SK-N-SH treated with all-trans-retinoic acid at 6 μM for 48 hours (cell line): ENCODE results near the gene LOC128125822.

ENCODE experiments used
- ARNTL ChIP-seq: fragments of 450-650 bp; formaldehyde crosslinking; IDR thresholded peaks from 2 replicates; pipeline ENCODE4 v1.5.0; 2020; ENCODE audit warnings: low read depth, mild to moderate bottlenecking, moderate library complexity, borderline replicate concordance
- CREB5 ChIP-seq: fragments of 250-450 bp; sonication (Bioruptor Pico); IDR thresholded peaks from 2 replicates; pipeline ENCODE4 v1.5.1; 2020; ENCODE audit warnings: low read depth, mild to moderate bottlenecking, moderate library complexity
- ESRRG ChIP-seq: fragments of 250-450 bp; sonication (Bioruptor Pico); IDR thresholded peaks from 2 replicates; pipeline ENCODE4 v1.6.1; 2021; ENCODE audit warnings: mild to moderate bottlenecking
- PATZ1 ChIP-seq: fragments of 250-450 bp; sonication (Bioruptor Pico); IDR thresholded peaks from 2 replicates; pipeline ENCODE4 v1.8.0; 2020; ENCODE audit warnings: mild to moderate bottlenecking, moderate library complexity, borderline replicate concordance
- POU6F1 ChIP-seq: fragments of 250-450 bp; sonication (Bioruptor Pico); IDR thresholded peaks from 2 replicates; pipeline ENCODE4 v1.8.0; 2021; ENCODE audit warnings: low read depth, mild to moderate bottlenecking, moderate library complexity, borderline replicate concordance
- PPARA ChIP-seq: fragments of 250-450 bp; sonication (Bioruptor Pico); IDR thresholded peaks from 2 replicates; pipeline ENCODE4 v1.5.0; 2020; ENCODE audit warnings: mild to moderate bottlenecking, borderline replicate concordance
- RARB ChIP-seq: fragments of 250-450 bp; sonication (Bioruptor Pico); IDR thresholded peaks from 2 replicates; pipeline ENCODE4 v1.8.0; 2021; ENCODE audit warnings: mild to moderate bottlenecking, moderate library complexity
- ZC3H10 ChIP-seq: fragments of 250-450 bp; sonication (Bioruptor Pico); IDR thresholded peaks from 2 replicates; pipeline ENCODE4 v1.5.1; 2021; ENCODE audit warnings: mild to moderate bottlenecking, moderate library complexity
- ZFP3 ChIP-seq: fragments of 250-450 bp; sonication (Bioruptor Pico); IDR thresholded peaks from 2 replicates; pipeline ENCODE4 v1.5.0; 2020; ENCODE audit warnings: mild to moderate bottlenecking, moderate library complexity
- ZFP30 ChIP-seq: fragments of 450-650 bp; formaldehyde crosslinking; IDR thresholded peaks from 2 replicates; pipeline ENCODE4 v1.5.0; 2022; ENCODE audit warnings: mild to moderate bottlenecking, moderate library complexity
- ZNF565 ChIP-seq: fragments of 450-650 bp; formaldehyde crosslinking; conservative IDR thresholded peaks from 2 replicates; pipeline ENCODE4 v1.5.0; 2020; ENCODE audit warnings: low read depth, mild to moderate bottlenecking, moderate library complexity

GRCh38 chr6:63567966-63568365 lies 4.3 kb upstream of the LOC128125822 start:
- TF ChIP-seq PATZ1 = no peak
- no peak for TF ChIP-seq RARB (CRISPR knock-in tag)
- no peak for TF ChIP-seq CREB5 (CRISPR knock-in tag)
- TF ChIP-seq ZFP3 = no peak
- no peak for TF ChIP-seq ZFP30 (CRISPR knock-in tag)
- no peak for TF ChIP-seq PPARA (CRISPR knock-in tag)
- TF ChIP-seq ARNTL (CRISPR knock-in tag) = no peak
- TF ChIP-seq ESRRG (CRISPR knock-in tag) = no peak
- no peak for TF ChIP-seq ZNF565 (CRISPR knock-in tag)
- TF ChIP-seq POU6F1 (CRISPR knock-in tag) = no peak
- no peak for TF ChIP-seq ZC3H10 (CRISPR knock-in tag)
